ENCODE results near the gene SEPTIN3.

Gene SEPTIN3

GRCh38 chr22:41976070-41976901 lies 7.0 kb downstream of the SEPTIN3 start:
- no peak for FAIRE-seq

GRCh38 chr22:41976961-41977566 lies 7.8 kb downstream of the SEPTIN3 start:
- FAIRE-seq, result no peak

- no peak for FAIRE-seq
Measured at GRCh38 chr22:41978732-41979131, 9.5 kb downstream of the SEPTIN3 start.

GRCh38 chr22:41979423-41980250 lies 10.4 kb downstream of the SEPTIN3 start:
- FAIRE-seq, result no peak

- FAIRE-seq, result peak; percentile 38
Measured at GRCh38 chr22:41982865-41983264, 13.6 kb downstream of the SEPTIN3 start.

GRCh38 chr22:41983513-41984405 lies 14.5 kb downstream of the SEPTIN3 start:
- no peak for FAIRE-seq

- no peak for FAIRE-seq
Measured at GRCh38 chr22:41987276-41987675, 18.0 kb downstream of the SEPTIN3 start.

GRCh38 chr22:41989246-41989645 lies 20.0 kb downstream of the SEPTIN3 start:
- no peak for FAIRE-seq

- no peak for FAIRE-seq
Measured at GRCh38 chr22:41991111-41991510, 21.9 kb downstream of the SEPTIN3 start.

GRCh38 chr22:41992496-41992895 lies 23.3 kb downstream of the SEPTIN3 start:
- FAIRE-seq, result no peak

- no peak for FAIRE-seq
Measured at GRCh38 chr22:41995211-41995610, 26.0 kb downstream of the SEPTIN3 start.

- no peak for FAIRE-seq
Measured at GRCh38 chr22:41996826-41997225, 27.6 kb downstream of the SEPTIN3 start.

- FAIRE-seq, result no peak
Measured at GRCh38 chr22:41998361-41999261, 29.4 kb downstream of the SEPTIN3 start, which contains the start of gene WBP2NL. WBP2NL (plus strand) TSS chr22:41998788; CDS start chr22:41998819, 31 bp downstream.

GRCh38 chr22:42000466-42000865 lies 31.2 kb downstream of the SEPTIN3 start:
- no peak for FAIRE-seq

GRCh38 chr22:42001121-42001520 lies 31.9 kb downstream of the SEPTIN3 start:
- FAIRE-seq, result no peak

GRCh38 chr22:42001706-42002105 lies 32.5 kb downstream of the SEPTIN3 start:
- FAIRE-seq, result no peak

GRCh38 chr22:42007922-42008321 lies 38.7 kb downstream of the SEPTIN3 start:
- FAIRE-seq, result no peak

GRCh38 chr22:42010778-42011177 lies 41.5 kb downstream of the SEPTIN3 start:
- FAIRE-seq, result no peak

- FAIRE-seq, result no peak
Measured at GRCh38 chr22:42013385-42013784, 44.1 kb downstream of the SEPTIN3 start.

- no peak for FAIRE-seq
Measured at GRCh38 chr22:42016111-42016510, 46.9 kb downstream of the SEPTIN3 start.

- no peak for FAIRE-seq
Measured at GRCh38 chr22:42018224-42018623, 49.0 kb downstream of the SEPTIN3 start.
